ENCODE measurements around the gene RAP1GAP2.
"Not testable (repeated sequence)": the region's sequence is repeated elsewhere in the genome, so short reads cannot be mapped to it uniquely, and the experiment has no call there.

Gene RAP1GAP2

DNA sequence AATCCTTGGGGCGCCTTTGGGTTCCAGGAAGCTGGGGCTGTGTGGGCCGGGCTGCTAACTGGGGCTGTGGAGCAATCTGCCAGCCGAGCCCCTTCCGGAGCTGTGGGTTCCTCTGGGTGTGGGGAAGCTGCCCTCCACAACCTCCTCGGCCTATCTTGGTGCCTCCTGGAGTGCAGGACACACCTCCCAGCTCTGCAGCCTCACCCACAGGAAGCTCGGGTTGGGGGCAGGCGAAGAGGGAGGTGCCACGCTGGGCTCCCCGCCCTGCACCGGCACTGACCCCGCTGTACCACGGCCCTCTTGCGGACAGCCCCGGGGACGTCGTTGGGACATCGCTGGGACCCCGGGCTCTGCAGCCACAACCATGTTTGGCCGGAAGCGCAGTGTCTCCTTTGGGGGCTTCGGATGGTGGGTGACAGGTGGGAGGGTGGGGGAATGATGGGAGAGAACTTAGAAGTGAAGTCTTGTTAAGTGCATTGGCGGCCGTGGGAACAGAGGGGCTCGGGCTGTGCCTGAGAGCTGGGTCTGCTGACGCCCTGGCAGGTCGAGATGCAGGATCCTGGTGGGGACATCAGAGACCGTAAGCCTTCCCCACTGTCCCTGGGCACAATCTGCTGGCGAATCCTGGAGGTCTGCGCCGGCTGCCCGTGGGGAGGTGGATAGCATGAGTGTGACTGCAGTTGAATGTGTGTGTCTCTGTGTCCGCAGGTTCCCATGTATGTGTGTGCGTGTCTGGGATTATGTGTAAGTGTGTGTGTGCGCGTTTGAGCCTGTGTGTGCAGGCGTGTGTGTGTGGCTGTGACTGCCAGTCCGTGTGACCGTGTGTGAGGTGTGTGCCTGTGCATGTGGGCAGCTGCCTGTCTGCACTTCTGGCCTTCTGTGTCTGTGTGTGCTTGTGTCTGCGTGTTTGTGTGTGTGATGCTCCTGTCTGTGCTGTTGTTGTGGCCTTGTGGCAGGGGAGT is at the start of gene RAP1GAP2:
TSS of gene RAP1GAP2 (plus strand) at position 275 of the 962 bp plus-strand sequence. CDS start at position 365, 90 bp downstream.
- no peak for DNase-seq

DNA sequence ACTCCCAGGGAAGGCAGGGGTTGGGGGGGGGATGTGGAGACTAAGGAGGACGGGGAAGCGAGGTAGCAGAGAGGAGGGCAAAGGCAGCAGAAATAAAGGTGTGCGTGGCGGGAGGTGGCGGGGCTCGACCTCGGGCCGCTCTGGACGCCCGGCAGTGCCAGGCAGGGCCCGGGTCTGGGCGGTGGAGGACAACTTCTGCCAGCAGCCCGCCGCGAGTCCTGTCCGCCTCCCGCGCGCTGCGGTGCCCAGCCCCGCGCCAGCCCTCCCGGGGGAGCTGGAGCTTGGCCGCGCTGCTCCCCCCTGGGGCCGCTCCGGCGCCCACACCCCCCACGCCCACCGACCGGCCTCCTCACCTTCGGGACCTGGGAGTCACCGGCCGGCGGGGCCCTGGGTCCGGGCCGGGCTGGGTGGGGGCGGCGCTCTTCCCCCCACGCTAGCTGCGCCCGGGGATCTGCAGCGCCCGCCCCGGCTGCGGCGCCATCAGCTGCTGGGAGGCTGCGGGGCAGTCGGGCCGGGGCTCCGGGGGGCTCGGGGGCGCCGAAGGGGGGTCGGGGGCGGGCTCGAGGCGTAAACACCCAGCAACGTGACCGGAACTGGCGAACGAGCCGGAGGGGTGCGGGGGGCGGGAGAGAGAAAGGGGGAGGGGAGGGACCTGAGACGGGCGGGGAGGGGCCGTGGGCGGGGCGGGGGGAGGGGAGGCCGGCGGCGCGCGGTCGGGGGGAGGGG is 47.0 kb upstream of the RAP1GAP2 start, which contains the start of gene CCDC92B:
TSS of gene CCDC92B (minus strand) at position 595 of the 726 bp plus-strand sequence. CDS start 14,507 bp downstream, outside the sequence.
- DNase-seq: no peak

DNA sequence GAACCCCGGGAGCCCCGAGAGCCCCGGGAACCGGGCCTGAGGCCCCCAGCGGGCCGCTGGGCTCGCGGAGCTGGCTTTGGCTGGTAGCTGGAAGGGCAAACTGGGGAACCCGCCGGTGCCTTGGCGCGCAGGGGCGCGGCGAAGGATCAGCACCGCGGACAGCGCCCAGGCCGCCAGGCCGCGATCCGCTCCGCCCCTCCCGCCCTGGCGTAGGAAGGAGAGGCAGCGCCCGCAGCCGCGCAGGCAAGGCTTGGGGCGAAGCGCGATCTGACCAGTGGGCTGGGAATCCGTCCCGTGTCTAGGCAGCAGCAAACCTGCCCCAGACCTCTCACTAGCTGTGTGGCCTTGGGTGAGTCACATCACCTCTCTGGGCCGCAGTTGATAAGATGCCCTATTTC is 46.5 kb upstream of the RAP1GAP2 start:
- no peak for DNase-seq

DNA sequence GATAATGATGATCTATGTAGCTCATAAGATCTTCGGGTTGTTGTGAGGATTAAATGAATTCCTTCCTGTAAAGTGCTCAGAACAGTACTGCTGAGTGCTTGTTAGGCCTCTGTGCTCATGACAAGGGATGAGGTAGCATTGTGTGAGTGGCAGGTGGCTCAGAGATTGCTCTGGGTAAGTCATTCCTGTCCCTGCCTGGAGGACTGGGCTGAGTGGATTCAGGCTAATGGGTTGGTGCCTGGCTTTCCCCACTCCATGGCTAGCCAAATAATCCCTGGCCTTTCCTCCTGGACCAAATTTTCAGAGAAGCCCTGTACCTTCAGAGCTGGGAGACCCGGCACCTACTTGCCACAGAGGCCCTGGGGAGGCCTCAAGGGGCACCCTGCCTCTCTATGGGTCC is 45.5 kb upstream of the RAP1GAP2 start:
- no peak for DNase-seq

DNA sequence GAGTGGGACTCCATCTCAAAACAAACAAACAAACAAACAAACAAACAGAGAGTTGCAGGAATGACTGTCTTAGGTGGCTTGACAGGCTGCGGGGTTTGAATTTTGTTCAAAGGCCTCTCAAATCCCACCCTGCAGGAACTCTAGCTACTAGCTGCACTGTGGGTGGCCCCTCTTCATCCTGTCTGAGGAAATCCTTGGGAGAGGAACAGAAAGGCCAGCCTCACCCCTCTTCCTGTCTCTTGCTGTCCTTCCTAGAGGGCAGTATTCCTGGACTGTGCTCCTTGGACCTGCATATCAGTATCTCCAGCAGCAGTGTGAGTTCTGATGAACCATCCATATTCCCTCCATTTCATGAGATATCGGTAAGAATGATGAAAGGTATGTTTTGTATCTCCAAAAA is 44.7 kb upstream of the RAP1GAP2 start:
- no peak for DNase-seq

DNA sequence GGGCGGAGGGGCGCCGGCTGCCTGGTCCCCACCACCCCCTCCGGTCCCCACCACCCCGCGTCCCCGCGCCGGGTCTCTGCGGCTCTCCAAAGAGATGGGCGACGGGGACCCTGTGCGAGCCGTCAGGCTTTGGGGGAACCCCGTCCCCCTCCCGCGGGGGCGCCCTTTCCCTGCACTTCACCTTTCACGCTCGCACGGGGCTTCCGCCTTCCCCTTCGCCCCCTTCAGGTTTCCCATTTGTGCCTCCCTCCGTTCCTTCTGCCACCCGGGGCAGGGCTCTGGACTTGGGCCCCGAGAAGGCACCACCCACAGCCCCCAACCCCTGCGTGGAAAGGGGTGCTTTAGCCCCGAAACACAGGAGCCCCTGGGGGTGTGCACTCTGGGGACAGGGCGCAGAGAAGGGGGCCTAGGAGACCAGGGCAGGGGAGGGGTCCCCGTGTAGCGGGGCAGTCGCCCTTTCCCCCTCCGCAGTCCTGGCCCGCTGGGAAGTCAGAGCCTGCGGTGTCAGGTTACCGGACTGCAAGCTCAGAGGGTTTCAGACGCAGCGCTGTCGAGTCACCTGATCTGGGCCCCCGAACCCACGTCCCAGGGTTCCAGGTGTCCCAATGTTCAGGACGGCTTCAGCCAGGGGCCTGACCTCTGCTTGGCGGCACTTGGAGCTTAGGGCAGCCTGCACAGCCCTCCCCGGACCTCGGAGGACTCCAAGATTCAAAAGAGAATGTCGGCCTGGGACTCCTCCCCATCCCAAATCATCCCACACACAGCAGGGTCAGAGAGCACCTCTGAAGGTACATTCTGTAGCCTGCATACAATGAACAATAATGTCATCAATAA is 40.1 kb upstream of the RAP1GAP2 start:
- no peak for DNase-seq

DNA sequence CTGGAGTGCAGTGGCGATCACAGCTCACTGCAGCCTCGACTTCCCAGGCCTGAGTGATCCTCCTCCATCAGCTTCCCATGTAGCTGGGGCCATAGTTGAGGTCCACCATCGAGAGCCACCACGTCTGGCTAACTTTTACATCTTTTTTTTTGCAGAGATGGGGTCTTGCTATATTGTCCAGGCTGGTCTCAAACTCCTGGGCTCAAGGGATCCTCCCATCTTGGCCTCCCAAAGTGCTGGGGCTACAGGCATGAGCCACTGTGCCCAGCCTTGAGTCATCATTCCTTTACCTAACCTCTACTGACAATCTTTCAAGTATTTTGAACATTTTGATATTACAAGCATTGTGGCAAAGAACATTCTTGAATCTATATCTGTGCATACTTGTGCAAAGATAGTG is 37.4 kb upstream of the RAP1GAP2 start:
- DNase-seq: no peak

DNA sequence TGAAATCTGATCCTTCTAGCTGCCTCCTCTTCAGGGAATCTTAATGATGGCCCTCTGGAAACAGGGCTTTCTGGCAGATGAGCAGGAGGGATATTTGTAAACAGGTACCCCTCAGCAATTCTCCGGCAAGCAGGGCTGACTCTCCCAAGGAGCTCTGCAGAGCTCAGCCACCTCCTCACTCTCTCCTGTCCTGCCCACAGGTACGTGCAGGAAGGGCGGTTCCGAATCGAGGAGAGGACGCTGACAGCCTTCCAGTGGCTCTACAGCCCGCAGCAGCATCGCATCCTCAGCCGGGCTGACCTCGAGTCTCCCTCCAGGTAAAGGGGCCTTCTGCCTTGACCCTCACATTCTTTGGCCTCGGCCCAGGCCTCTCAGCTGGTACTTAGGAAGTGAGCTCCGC is 26.1 kb upstream of the RAP1GAP2 start:
- DNase-seq: no peak

DNA sequence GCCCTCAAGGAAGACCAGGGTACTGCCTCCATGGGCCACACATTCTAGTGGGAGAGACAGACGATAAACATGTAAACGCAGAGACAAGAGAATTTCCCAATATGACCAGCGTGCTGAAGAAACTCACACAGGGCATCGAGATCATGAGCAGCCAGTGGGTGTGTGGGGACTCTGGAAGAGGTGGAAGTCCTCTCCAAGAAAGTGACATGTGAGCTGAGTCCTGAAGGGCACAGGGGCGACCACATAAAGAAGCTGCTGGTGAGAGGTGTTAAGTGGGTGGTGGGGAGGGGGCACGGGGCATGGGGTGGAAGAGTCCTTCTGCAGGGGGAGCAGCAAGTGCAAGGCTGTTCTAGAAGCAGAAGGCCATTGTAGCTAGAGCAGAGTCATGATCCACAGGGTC is 21.0 kb upstream of the RAP1GAP2 start:
- DNase-seq: no peak

DNA sequence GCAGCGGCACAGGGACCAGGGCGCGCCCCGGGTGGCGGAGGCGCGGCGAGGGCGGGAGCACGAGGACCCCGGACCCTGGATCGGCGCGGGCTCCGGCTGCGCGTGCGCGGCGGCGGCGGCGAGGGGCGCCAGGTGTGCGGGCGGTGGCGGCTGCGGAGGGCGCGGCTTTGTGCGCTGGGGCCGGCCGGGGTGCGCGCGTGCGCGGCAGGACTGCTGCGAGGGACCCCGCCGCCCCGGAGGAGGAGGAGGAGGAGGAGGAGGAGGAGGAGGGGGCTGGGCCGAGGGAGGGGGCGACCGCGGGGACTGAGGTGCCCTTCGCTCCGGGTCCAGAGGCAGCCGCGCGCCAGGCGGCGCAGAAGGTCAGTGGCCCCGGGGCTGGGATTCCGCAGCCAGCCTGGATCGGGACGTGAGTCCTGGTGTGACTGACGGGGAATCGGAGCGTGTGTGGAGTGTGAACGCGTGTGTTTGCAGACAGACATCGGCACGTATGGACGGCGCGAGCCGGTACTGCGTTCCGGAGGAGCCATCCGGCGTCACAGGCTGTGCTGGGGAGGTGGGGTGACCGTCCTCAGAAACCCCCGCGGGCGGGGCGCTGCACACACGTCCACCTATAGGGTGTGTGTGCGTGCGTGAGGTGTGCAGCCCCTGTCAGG is 19.5 kb upstream of the RAP1GAP2 start:
- DNase-seq: no peak

DNA sequence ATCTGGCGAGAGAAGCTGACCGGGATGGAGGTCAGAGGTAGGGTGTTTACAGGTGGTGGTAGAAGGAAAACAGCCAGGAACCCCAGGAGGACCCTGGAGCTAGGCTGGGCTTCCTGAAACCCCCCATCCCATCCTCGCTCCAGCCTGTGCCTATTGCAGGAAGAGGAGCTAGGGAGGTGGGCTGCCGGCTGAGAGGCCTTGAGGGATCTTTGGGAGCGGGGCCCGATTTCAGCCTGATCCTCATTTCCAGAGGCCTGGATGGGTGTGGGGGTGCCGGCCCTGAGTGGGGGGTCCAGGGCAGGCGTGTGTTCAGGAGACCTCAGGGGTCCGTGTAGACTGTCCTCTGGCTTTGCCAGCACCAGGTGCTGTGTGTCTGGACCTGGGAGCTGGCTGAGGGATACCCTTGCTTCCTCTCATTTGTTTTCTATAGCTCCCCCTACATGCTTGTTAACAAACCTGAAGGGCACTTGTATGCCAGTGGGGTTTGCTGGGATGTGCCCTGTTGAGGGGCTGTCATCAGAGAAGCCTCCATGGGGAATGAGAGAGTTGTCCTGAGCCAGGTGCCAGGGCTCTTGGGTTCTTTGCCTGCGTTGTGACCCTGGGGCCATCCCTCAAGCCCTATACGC is 18.9 kb upstream of the RAP1GAP2 start:
- DNase-seq: no peak

DNA sequence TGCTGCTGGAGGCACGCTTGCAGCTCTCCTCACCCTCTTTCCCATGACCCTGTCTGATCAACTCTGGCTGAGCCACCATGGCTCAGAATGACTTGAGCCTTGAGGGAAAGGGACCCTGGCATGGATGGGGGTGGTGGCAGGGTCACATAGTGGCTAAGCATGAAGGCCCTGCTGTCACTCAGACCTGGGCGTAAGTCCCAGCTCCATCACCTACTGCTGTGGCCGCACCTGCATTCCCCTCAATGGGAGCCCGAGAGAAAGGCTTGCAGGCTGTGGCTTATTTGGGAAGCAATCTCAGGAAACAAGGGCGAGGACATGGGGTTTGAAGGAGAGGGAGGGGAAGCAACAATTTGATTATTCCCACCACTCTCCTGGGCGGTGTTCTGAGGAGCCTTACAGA is 17.7 kb upstream of the RAP1GAP2 start:
- DNase-seq: no peak

DNA sequence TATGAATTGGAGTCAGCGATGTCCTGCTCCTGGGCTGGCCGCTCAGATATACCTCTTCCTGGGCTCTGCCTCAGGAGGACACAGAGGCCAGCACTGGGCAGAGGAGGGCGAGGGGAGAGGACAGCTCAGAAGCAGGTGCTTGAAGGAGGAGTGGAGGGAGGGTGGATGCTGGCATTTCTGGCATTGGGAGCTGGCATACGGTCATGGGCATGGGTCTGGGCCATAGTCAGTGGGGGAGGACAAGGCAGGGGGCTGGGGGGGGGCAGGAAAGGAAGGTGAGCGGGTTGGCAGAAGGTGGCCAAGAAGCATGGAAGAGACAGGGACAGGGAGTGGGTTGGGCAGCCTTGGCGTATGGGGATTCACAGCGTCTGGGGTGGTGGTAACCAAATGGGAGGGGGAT is 16.7 kb upstream of the RAP1GAP2 start:
- no peak for DNase-seq

DNA sequence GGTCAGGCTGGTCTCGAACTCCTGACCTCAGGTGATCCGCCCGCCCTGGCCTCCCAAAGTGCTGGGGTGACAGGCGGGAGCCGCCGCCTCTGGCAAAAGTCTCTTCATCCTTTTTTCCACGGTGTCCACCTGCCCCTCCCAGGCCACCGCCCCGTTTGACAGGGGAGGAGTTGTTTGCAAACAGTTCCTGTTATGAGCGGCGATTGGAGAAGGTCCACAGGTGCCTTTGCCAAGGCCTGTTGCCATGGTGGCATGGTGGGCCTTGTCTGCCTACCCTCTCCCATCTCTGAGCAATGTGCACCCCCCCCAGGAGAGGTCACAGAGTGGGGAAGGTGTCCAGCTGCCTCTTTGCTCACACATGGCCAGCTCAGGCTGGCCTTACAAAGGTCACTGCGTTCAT is 16.0 kb upstream of the RAP1GAP2 start:
- no peak for DNase-seq

DNA sequence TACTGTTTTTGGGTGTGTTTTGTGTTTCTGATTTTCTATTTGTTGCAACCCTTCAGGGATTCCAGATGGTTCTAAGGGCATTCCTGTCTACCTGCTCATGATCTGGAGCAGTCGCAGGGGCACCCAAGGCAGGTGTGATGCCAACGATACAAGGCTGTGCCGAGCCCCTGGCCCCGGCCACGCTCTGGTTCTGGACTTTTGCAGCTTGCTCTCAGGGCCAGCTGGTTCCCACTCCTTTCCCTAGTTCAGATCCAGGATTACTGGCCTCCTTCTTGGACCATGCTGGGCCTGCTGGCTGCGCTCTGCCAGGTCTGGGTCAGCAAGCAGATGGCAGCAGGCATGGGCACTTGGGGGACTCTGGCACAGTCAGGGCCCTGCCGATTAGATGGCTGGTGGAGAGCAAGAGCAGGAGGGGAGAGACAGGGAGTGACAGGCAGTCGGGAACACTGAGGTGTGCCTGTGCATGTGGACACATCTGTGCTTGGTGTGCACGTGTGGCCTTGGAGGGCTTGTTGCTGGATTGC is 15.2 kb upstream of the RAP1GAP2 start:
- DNase-seq: no peak

DNA sequence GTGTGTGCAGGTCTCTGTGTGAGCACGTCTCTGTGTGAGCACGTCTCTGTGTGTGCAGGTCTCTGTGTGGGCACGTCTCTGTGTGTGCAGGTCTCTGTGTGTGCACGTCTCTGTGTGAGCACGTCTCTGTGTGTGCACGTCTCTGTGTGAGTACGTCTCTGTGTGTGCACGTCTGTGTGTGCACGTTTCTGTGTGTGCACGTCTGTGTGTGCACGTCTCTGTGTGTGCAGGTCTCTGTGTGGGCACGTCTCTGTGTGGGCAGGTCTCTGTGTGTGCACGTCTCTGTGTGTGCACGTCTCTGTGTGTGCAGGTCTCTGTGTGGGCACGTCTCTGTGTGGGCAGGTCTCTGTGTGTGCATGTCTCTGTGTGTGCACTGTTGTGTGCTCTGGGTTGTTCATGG is 14.6 kb upstream of the RAP1GAP2 start:
- not testable (repeated sequence) for DNase-seq

DNA sequence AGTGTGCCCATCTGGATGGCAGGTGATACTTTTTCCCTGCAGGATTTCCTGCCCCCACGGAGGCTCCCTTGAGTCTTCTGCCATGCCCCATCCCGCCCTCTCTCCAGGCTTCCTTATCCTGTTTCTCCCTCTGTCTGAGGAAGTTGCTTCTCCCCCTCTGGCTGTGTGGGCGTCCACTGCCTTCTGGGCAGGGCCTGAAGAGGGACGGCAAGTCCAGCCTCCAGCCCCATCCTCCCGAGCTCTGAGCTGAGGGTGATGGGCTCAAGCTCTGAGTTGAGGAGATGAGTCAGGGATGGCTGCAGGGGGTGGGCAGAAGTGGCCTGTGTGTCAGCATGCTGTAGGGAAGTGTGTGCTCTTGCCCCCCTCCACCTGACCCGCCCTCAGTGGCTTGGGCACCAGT is 14.2 kb upstream of the RAP1GAP2 start:
- DNase-seq: no peak

DNA sequence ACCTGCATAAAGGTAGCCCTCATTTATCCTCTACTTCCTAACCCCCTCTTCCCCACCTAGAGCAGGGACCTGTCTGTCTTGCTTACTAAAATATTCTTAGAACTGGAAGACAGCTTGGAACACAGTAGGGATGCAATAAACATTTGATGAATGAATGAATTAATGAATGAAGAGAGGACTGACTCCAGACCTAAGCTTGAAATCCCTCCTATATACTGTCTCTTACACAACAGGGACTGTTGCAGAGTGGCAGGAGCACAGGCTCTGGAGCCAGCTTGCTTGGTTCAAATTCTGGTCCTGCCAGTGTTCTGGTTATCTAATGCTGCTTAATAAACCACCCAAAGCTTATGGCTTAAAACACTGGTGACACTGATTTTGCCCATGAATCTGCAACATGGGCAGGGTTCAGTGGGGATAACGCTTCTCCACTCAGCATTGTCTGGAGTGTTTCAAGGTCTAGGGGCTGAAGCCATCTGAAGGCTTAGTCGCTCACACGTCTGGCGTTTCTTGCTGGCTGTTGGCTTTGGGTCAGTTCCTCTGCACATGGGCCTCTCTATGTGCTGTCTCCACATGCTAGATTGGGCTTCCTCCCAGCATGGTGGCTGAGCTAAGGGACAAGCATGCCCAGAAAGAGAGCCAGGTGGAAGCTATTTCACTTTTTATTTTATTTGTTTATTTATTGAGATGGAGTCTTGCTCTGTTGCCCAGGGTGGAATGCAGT is 12.8 kb upstream of the RAP1GAP2 start:
- no peak for DNase-seq

DNA sequence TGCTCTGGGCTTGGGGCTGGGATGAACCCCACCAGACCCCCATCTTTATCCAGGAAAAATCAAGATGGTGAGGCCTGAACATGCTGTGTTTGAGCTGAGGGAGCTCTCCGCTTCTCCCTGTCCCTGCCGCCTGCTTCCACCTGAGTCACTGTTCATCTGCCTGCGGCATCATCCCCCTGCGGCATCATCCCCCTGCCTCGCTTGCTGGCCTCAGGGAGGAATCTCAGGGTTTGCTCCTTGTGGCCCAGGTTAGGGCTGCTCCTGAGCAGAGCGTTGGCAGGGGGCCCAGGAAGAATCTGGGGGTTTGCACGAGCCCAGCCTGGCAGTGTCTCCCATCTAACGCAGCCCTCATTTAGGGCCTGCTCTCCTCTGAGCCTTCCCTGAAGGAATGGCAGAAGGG is 11.4 kb upstream of the RAP1GAP2 start:
- DNase-seq: no peak

DNA sequence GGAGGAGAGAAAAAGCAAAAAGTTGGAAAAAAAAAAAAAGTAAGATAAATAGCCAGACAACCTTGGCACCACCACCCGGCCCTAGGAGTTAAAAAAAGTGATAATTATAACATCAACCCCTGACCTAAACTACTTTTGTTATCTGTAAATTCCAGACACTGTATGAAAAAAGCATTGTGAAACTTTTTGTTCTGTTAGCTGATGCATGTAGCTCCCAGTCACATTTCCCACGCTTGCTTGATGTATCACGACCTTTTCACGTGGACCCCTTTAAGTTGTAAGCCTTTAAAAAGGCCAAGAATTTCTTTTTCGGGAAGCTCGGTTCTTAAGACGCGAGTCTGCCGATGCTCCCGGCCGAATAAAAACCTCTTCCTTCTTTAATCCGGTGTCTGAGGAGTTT is 10.9 kb upstream of the RAP1GAP2 start:
- not testable (repeated sequence) for DNase-seq
